Stimulated activated CD4-positive, alpha-beta T cell treated with anti-CD3 and anti-CD28 coated beads, Interleukin-12 subunit alpha, Interleukin-12 subunit beta, amount 100 ng/mL, for 24 hours (primary cell): ENCODE measurements around the gene KBTBD6.
"Not testable (repeated sequence)": the region's sequence is repeated elsewhere in the genome, so short reads cannot be mapped to it uniquely, and the experiment has no call there.

Experiments used
- DNase-seq, 2 experiments: peaks; one replicate each; pipeline ENCODE4 v3.0.0-alpha.2; 2020; ENCODE audit warnings: low read depth in 2 of 2

The KBTBD6 gene, protein sequence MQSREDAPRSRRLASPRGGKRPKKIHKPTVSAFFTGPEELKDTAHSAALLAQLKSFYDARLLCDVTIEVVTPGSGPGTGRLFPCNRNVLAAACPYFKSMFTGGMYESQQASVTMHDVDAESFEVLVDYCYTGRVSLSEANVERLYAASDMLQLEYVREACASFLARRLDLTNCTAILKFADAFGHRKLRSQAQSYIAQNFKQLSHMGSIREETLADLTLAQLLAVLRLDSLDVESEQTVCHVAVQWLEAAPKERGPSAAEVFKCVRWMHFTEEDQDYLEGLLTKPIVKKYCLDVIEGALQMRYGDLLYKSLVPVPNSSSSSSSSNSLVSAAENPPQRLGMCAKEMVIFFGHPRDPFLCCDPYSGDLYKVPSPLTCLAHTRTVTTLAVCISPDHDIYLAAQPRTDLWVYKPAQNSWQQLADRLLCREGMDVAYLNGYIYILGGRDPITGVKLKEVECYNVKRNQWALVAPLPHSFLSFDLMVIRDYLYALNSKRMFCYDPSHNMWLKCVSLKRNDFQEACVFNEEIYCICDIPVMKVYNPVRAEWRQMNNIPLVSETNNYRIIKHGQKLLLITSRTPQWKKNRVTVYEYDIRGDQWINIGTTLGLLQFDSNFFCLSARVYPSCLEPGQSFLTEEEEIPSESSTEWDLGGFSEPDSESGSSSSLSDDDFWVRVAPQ

DNA sequence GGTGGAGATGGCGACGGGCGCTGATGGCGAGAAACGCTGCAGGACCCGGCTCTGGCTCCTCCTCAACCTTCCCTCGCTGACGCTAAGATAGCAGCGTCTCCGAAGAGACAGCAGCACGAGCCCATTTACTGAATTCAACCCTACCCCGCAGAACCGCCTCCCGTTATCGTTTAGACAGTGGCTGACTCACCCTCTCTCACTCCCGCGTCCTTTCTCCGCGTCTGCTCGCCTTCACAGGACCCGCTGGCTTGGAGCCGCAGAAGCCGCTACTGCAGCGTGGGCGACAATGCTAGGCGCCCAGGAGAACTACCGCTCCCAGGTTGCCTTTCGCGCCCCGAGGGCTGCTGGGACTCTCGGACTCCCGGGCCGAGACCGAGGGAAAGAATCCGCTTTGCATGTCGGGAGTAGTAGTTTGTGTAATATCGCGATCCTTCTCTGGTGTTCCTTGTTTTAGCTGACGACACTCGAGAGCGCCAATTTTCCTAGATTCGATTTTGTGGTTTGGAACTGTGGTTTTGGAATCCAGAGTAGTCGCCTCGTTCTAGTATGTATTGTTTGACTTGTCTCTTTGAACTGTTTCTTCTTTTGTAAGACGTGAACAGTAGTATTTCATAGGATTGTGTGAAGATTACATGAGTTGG is at the start of gene KBTBD6:
Gene KBTBD6 (minus strand): TSS at position 291 of the 641 bp plus-strand sequence. CDS start 291 bp downstream, outside the sequence.
- peak; percentile 91 to 94 for DNase-seq

DNA sequence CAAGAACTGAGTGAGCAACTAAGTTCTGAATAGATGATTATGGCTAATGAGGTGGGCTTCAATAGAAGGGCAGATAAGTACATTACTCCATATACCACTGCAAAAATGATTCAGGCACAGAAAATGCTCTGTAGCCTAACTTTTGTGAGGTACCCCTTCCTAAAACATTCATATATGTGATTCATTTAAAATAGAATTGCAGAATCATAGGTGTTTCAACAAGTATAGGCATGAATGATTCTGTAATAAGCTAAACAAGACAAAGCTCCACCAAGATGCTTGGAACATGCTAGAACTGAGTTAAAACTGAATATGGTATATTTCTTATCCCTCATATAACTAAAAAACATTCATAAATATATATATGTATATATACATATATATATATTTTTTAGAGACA is 49.6 kb upstream of the KBTBD6 start:
- no peak for DNase-seq

DNA sequence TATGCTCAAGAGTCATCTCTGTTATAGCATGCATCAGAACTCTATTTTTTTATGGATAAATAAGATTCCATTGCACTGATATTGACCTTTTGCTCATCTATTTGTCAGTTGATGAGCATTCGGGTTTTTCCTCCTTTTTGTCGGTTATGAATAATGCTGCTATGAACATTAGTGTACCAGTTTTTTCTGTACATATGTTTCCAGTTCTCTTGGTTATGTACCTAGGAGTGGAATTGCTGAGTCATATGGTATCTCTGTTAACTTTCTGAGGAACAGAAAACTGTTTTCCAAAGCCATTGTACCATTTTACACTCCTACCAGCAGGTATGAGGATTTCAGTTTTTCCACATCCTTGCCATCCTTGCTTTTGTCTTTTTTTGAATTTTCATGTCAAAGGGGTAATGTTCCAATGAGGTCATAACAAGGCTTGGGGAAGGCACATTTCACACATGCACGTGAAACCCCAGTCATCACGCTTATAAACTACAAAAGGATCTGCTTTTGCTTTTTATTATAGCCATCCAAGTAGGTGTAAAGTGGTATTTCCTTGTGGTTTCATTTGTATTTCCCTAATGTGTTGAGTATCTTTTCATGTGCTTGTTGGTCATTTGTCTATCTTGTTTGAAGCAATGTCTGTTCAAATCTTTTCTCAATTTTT is 47.1 kb upstream of the KBTBD6 start:
- DNase-seq: no peak

DNA sequence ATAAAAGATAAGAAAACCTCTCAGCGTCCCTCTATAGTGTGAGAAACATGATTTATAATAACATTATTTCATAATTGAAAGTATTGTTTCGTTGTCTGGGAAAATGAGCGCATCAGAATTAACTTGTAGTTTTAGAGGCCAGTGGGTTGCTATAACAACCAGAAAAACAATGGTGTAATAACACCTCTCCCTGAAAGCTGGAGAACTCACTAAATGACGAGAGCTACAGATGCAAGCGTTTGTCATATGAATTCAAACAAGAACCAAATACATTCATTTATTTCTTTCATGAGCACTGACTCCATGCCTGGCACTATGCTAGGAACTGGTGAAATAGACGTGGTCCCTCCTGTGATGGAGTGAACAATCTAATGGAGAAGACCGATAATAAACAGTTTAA is 45.4 kb upstream of the KBTBD6 start:
- DNase-seq: no peak

DNA sequence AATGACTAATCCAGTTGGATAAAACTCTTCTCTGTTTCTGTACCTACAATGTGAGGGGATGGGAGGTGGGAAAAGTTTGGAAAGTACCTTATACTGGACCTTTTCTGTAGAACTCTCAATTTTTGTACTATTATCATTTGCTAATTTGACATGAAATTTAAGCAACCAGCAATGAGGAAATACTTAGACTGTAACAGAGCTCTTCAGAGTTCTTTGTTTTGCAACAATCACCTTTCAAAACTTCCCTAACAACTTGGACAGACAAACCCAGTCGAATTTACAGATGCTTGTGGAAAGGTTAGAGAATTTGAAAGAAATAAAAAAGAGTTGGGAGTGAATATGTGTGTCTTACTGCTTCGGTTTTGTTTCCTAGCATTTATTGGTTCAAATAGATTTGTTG is 45.0 kb upstream of the KBTBD6 start:
- DNase-seq: no peak

DNA sequence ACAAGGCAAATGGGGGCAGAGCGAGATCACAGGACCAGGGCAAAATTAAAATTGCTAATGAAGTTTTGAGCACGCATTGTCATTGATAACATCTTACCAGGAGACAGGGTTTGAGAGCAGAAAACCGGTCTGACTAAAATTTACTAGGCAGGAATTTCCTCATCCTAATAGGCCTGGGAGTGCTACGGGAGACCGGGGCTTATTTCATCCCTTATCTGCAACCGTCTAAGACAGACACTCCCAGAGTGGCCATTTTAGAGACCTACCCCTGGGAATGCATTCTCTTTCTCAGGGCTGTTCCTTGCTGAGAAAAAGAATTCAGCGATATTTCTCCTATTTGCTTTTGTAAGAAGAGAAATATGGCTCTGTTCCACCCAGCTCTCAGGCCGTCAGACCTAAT is 43.0 kb upstream of the KBTBD6 start:
- not testable (repeated sequence) for DNase-seq

DNA sequence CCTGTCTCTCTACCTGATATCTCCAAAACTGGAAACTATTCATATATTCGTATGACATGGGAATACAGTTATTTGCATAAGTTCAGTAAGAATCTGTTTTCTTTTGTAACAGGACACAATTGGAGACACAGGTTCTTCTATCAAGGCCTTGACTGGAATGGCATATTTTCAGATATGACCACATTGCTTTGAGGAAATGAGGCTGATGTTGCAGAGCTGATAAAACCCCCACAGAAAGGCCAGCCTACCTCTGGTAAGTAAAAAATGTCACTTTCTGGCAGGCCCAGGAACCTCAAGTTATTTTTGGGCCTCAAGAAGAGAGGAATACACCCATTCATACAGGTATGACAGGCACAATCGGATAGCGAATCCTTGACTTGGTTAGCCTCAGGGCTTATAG is 29.5 kb upstream of the KBTBD6 start:
- no peak for DNase-seq

DNA sequence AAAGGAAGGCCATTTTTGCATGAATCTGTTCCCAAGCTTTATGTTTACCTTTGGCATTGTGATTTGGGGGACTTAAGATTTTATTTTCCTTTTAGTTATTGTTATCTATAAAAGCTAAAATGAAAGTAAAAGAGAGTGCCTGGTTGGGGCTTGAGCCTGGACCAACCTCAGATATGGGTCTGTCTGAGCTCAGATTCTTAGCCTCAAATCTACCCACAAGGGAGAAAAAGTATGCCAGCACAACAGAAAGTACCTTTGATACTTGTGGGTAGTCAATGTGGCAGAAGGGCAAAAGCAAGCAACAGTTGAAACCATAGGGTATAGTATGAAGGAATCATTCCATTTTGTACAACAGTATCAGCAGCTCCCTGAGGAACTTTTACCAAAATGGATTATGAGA is 26.6 kb upstream of the KBTBD6 start:
- no peak for DNase-seq

DNA sequence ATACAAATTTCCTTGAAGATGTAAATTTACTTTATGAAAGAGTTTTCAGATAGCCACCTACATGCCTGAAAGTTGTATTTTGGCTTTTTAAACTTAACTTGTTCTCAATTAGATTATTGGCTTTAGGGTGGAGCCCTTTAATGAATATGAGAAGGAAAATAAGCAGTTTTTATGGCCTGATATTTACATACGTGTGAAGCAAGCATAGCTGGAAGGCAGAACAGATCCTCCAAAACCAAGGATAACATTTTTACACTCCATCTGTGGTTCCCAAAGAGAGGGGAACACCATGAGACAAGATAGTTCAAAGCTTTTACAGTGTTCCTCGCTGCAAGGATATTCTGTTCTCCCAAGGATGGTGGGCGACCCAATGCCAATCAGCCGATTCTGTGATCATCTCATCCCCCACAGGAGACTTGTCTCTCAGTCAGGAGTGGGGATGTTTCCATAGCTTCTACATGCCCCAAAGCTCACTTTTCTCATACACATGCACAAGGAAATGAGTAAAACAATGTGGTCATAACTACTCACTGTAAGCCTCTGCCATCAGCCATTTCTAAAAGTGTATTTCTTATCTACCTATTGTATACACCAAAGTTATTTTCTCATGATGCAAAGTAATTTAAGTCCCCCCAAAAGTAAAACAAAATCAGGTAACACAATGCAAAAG is 24.6 kb upstream of the KBTBD6 start:
- no peak for DNase-seq

DNA sequence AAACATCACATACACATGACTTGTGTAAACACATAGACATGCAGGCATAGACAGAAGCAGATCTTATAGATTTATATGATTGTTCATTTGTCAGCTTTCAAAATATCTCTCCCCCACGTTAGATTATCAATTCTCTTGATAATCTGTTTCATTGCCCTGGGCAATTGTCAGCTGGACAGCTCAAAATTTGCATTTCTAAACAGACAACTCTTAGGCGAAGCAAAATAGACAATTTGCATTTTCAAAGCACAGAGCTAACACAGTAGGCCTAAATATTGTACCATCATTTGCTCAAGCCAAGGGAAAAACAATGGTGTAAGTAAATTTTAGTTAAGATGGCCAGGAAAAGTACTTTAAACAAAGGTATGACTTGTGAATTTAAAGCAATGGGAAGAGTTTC is 24.0 kb upstream of the KBTBD6 start:
- DNase-seq: no peak

DNA sequence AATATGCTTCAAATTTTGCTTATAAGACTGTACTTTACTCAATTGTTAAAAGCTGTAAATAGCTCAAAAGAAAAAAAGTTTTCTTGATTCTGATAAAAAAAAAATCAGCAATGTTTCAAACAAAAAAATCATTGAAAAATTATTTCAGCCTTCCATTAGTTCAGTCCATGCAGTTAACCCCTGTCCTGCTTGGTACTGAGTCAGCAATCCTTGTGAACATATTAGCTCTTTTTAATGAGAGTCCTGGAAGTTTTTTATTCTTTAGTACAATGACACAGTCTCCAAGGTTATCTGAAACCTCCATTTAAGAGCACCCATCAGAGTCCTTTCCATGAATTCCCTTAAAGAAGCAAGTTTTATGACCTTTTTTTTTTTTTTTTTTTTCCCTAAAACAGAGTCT is 21.4 kb upstream of the KBTBD6 start:
- DNase-seq: no peak

DNA sequence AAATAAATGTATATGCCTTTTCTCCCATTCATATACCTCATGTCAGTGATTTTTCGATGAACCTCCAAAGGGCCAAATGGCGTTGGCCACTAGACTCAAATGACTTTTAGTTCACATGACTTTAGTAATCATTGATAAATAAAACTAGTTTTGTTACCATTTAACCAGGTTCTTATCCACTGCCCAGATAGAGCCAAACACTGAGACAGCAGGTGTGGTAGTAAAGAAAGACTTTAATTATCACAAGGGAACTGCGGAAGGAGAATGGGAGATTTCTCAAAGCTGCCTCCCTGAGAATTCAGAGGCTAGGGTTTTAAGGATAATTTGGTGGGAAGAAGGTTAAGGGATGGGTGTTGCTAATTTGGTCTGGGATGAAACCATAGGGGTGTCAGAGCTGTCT is 19.4 kb upstream of the KBTBD6 start:
- no peak for DNase-seq

DNA sequence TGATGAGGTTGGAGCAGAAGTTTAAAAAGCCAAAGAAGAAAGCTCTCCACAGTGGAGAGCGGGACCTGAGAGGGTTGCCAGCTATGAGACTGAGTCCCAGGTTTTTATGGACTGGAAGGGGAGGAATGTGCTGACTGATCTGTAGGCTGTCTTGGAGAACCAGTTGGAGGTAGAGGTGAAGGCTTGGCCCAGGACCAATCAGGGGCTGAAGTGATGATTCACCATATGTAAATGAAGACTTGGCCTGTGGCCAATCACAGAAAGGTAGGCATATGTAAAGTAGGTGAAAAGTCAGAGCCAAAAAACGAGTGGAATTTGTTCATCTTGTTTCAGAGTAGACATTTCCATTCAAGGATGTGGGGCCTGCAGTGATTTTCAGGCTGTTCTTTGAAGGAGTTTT is 17.5 kb upstream of the KBTBD6 start:
- no peak for DNase-seq

DNA sequence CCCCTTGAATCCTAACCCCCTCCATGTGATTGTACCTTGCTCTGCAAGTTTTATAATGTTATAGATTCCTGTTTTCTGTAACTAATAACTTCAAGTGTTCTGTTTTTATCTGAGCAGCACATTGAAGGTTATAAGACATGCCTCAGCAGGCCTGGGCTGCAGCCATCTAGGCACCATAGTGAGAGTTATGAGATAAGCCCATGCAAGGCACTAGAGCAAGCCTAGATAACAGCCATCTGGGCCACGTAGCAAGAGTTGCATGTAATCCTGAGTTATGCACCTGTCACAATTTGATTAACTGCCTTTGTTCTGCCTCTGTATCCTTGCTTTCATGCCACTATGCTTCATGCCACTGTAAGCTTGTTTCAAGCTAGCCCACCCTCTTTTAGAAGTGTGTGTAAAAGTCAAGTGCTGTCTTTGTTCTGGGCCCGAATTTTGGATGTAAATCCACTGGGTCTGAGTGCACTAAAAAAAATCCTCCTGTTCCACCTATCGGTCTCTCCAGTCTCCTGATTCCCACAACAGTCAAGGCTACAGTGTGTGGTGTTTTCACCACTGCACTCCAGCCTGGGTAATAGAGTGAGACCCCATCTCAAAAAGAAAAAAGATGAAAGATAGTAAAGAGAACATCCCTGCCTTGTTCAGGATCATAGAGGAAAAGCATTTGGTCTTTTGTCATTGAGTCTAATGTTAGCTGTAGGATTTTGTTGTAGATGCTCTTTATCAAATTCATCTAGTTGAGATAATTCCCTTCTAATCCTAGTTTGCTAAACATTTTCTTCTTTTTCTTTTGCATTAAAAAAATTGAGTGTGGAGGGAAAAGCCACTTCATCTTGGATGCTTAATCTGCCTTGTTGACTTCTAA is 16.0 kb upstream of the KBTBD6 start:
- no peak for DNase-seq

DNA sequence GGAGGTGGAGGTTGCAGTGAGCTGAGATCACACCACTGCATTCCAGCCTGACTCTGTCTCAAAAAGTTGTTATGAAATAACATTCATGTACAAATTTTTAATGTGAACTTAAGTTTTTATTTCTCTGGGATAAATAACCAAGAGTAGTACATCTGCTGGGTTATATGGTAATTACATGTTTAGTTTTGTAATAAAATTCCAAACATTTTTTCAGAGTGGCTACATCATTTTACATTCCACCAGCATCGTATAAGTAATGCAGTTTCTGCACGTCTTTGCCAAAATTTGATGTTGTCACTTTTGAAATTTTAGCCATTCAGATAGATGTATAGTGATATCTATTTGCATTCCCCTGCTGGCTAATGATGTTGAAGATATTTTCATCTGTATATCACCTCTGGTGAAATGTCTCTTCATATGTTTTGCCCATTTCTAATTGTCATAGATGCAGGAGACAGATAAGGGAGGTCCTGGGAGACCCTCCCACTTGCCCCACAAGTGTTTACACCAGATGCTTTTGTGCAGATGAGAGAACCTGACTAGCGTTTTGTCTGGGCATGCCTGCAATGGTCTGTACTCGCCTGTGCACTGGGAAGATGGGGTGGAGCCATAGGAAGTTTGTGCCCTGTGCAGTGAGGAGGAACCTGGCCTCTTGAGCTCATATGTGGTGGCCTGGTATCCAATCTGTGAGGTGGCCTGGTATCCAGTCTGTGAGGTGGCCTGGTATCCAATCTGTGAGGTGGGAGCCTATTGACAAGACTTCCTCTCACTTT is 12.7 kb upstream of the KBTBD6 start:
- no peak for DNase-seq

DNA sequence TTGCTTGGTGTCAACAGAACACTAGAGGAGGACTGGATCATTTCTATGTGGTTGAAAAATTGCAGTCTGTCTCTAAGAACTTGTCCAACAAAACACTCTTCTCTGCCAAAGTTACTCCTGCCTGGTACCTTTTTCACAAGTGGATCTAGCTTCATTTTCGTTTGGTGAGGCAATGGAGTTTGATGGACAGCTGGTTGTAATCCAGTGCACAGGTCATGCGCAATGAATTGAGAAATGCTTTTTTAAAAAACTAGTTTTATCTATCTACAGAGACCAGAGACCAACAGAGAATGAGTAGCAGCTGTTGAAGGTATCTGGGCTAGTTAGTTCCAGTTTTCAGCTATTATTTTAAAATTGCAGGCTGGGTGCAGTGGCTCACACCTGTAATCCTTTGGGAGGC is 12.0 kb upstream of the KBTBD6 start:
- no peak for DNase-seq

DNA sequence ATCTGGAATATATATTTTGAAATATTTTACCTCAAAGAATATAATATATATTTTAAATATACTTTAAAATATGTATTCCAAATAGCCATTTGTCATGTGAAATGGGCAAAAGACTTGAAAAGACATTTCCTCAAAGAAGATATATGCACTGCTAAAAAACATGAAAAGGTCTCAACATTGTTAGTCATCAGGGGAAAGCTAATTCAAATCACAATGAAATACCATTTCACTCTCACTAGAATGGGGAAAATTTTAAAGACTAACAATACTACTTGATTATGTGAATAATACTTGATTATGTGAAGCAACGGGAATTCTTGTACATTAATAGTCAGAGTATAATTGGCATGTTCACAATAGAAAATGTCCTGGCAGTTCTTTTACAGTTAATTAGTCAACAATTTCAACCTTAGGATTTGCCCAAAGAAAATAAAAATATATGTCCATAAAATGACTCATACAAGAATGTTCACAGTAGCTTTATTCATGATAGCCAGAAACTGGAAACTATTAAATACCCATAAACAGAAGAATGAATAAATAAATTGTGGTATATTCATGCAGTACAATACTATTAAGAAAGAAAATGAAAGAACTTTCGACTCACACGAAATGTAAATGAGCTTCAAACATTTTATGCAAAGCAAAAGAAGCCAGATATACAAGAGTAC is 6.8 kb upstream of the KBTBD6 start:
- DNase-seq: no peak

DNA sequence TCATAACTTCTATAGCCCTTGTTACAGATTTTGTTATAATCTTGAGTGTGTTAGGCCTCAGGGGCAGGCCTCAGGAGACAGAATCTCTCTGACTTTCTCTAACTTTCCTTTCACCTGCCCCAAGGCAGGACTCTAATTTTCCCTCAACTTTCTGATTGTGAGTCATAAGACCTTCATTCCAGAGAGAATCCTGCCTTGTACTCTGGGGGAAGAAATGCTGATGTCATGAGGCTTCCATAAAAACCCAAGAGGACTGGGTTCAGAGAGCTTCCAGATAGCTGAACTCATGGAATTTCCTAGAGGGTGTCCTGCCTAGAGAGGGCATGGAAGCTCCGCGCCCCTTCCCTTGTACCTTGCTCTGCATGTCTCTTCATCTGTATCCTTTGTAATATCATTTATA is 5.3 kb upstream of the KBTBD6 start:
- no peak for DNase-seq

DNA sequence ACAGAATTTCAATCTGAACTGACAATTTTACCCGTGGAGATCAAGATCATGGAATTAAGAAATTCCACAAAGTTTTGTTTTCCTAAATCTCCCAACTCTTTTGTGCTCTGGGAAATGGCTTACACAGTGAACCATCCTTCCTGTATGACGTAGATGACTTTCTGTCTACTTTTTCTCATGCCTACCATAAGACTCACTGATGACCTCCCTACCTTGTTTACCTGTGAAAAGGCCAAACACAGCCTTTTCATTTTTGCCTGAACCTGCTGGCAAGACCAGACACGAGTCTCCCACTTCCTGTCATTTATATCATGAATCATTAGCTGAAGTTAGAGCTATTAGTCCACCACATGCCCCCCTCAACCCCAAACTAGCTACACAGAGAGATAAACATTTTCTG is 4.6 kb upstream of the KBTBD6 start:
- no peak for DNase-seq
